Stimulated activated CD4-positive, alpha-beta T cell treated with anti-CD3 and anti-CD28 coated beads, Interleukin-1b, Interleukin-23, amount 100 ng/mL, for 1 hour (primary cell): ENCODE results near the gene WWOX.
"Not testable (repeated sequence)": the region's sequence is repeated elsewhere in the genome, so short reads cannot be mapped to it uniquely, and the experiment has no call there.

Source experiments
- DNase-seq, 2 donors: peaks; one replicate each; pipeline ENCODE4 v3.0.0-alpha.2; 2020; ENCODE audit warnings: low read depth in 2 of 2

Gene WWOX

GRCh38 chr16:79209308-79209707 lies 1109.9 kb downstream of the WWOX start:
- DNase-seq: no peak

DNA sequence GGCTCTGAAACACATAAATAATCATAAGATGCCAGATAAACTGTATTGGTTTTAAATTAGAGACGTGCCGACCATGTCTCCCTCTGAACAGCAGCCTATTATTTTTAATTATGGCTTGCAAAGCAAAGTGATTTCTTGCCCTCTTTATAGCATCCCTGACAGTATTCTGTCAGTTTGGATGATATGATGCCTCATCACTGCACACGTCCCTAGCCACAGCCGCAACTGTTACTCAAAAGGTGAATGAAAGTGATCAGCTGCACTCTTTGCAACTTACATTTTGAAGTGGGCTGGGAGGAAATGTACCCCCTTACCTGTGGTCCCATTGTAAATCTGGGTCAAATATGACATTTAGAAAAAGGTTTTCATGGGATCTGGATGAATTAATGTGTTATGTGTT lies 1111.2 kb downstream of the WWOX start:
- no peak for DNase-seq

DNA sequence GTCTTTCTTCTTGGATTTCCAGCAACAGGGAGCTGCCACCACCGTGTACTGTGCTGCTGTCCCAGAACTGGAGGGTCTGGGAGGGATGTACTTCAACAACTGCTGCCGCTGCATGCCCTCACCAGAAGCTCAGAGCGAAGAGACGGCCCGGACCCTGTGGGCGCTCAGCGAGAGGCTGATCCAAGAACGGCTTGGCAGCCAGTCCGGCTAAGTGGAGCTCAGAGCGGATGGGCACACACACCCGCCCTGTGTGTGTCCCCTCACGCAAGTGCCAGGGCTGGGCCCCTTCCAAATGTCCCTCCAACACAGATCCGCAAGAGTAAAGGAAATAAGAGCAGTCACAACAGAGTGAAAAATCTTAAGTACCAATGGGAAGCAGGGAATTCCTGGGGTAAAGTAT lies 1112.1 kb downstream of the WWOX start:
- DNase-seq: no peak

GRCh38 chr16:79212114-79212791 lies 1112.8 kb downstream of the WWOX start:
- no peak for DNase-seq

DNA sequence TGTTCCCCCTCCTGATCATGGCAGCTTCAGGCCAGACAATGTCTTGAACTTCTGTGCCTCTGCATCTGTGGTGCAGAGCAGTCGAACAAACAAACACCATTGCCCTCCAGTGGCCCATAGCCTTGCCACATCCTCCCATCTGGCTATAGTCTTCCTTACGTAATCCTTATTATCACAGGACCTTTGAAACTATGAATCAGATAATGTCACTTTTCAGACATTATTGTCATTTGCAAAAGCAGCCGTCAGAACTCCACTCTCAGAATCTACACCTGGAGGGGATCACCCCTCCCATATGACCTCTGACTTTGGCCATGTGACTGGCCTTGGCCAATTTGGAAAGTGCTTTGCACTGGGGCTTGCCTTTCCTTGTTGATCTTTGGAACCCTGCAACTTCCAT lies 1113.8 kb downstream of the WWOX start:
- DNase-seq: no peak

DNA sequence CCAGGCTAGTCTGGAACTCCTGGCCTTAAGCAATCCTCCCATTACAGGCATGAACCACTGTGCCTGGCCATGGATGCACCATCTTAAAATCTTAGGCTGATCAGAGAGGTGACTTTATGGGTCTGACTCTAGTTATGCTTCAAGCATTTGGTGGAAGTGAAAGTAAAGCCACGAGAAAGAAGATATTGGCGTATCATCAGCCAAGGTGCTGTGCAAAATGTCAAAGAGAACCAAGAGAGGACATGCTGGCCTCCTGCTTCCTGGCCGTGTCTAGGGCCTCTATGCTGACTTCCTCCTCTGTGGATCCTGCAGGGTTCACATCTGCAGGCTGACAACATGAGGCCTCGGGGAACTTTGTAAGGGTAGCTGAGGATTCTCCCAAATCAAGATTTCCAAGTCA lies 1115.8 kb downstream of the WWOX start:
- DNase-seq: no peak

- DNase-seq: no peak
Measured at GRCh38 chr16:79217375-79218011, 1118.0 kb downstream of the WWOX start.

DNA sequence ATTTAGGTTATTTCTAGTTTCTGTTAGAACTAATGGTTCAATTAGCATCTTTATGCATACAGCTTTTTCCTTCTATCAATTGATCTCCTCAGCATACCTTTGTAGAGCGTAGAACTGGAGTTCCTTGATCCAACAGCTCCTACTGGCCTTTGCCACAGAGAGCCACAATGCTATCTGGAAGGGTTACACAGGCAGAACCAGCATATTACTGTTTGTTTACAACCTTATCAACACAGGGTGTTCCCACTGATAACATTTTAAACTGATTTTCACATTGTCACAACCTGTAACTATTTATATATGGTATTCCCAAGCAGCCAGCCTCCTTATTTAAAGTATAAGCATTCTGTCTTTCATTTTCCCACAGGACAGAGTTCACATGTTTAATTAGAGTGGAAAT lies 1118.9 kb downstream of the WWOX start:
- DNase-seq: no peak

GRCh38 chr16:79225994-79226393 lies 1126.5 kb downstream of the WWOX start:
- not testable (repeated sequence) for DNase-seq

- DNase-seq: no peak
Measured at GRCh38 chr16:79229361-79229760, 1129.9 kb downstream of the WWOX start.

DNA sequence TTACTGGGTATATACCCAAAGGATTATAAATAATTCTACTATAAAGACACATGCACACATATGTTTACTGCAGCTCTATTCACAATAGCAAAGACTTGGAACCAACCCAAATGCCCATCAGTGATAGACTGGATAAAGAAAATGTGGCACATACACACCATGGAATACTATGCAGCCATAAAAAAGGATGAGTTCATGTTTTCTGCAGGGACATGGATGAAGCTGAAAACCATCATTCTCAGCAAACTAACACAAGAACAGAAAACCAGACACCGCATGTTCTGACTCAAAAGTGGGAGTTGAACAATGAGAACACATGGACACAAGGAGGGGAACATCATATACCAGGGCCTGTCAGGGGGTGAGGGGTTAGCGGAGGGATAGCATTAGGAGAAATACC lies 1146.2 kb downstream of the WWOX start:
- DNase-seq: not testable (repeated sequence)

DNA sequence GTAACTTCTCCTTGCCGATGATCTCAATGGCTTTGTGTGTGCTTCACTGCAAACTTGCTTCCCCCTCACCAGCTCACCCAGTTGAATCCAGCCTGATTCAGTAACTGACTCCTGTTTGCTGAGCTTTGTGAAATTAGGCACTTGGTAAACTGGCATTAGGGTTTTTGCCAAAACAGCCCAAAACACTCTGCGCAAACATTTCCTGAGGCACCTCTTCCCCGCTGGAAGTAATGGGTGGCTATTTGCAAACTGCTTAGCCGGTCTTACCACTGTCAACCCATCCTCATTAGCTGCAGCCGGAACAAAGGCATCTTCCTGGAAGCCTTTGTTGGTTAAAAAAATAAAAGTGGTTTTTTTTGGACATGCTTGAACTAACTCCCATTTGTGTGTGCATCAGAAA lies 1147.9 kb downstream of the WWOX start:
- DNase-seq: no peak

- no peak for DNase-seq
Measured at GRCh38 chr16:79248351-79248750, 1148.9 kb downstream of the WWOX start.

GRCh38 chr16:79250502-79251098 lies 1151.1 kb downstream of the WWOX start:
- no peak for DNase-seq

- DNase-seq: no peak
Measured at GRCh38 chr16:79253100-79253631, 1153.7 kb downstream of the WWOX start.

DNA sequence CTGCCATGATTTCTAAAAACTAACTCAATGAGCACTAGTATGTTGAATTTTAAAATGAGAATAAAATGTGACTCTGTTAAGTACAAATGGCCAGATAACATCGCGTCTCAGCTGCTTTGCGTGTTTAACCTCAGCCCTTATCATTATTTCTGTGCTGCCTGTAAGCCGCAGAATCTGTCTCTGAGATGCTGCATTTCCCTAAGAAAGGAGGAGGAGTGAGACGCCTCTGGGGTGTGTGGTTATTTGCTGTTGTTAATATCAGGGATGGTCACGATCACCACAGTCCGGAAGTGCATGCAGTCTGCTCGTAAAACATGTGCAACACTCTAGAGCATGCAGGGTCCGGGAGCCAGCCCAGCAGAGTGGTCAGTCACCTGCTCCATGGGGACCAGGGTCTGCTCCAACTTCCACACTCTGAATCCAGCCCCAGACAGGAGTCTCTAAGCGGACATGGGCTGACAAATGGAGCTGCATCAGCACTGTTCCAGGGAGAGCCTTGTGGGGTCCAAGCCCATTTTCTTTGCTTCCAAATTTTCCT lies 1158.6 kb downstream of the WWOX start:
- DNase-seq: no peak

DNA sequence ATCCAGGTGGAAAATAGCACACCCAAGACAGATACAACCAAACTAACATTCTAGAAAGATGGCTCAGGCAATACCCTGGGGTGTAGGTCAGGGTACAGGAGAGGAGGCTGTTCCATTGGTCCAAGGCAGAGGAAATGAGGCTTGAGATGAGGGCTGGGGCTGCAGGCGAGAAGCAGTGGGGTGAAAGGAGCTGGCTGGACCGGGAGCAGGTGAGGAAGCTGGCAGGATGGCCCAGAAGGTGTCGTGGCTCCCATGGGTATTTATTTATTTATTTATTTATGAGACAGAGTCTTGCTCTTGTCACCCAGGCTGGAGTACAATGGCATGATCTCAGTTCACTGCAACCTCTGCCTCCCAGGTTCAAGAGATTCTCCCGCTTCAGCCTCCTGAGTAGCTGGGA lies 1161.4 kb downstream of the WWOX start:
- DNase-seq: not testable (repeated sequence)

DNA sequence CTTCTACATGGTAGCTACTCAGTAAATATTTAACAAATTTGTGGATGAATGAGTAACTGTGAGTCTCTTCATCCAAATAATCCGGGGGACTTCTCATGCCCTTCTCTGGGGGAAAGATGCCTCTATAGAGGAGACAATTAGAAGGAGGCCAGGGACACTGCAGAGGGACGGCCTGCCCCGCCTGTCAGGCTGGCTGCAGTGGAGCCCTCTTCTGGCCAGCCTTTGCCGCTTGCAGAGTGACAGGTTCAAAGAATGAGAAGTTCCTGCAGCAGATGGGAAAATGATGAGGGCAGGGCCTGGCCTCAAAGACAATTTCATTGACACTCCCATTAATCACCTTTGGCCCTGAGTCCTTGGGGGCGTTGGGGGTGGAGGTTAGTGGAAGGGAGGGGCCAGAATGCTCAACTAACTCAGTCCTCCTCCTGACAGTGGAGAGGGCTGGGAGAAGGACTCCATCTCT lies 1162.1 kb downstream of the WWOX start:
- DNase-seq: no peak

- no peak for DNase-seq
Measured at GRCh38 chr16:79261944-79262552, 1162.6 kb downstream of the WWOX start.
